ENCODE measurements around the gene YBX1. TPM values are rescaled to one million over a fixed set of nuclear protein-coding genes. Genes with fewer than 3 reads are reported as not detected.
"Not testable (repeated sequence)": the region's sequence is repeated elsewhere in the genome, so short reads cannot be mapped to it uniquely, and the experiment has no call there.

The YBX1 gene
- total RNA-seq, 1 donor from 2014 or later = 867 TPM

- intact Hi-C loops (cut with micrococcal nuclease) = no loop called here
- no peak overlapping the region for H3K4me3 Mint-ChIP-seq
- H3K9me3 Mint-ChIP-seq = no peaks in the 10 kb centered on the region
Observed at GRCh38 chr1:42742141-42742540, 59.9 kb downstream of the YBX1 start.

GRCh38 chr1:42742617-42743316 lies 60.5 kb downstream of the YBX1 start:
- no peak overlapping the region for H3K4me3 Mint-ChIP-seq
- intact Hi-C loops (cut with micrococcal nuclease) = no loop called here
- H3K9me3 Mint-ChIP-seq = no peaks in the 10 kb centered on the region
- peaks cover 11% of the 10 kb centered on the region for H3K36me3 Mint-ChIP-seq (ENCODE audit: low read depth)
- no peak for DNase-seq
- no peaks in the 10 kb centered on the region for H3K4me1 Mint-ChIP-seq
- no peaks in the 10 kb centered on the region for H3K27me3 Mint-ChIP-seq
- H3K27ac Mint-ChIP-seq = no peak overlapping the region

More at GRCh38 chr1:42742141-42742540, 59.9 kb downstream of the YBX1 start:
- Mint-ChIP-seq H3K27ac (no peak overlapping the region), H3K36me3 (ENCODE audit: low read depth) (peaks cover 10% of the 10 kb centered on the region), H3K27me3 (no peaks in the 10 kb centered on the region), H3K4me1 (peaks cover 2% of the 10 kb centered on the region)
- DNase-seq = no peak

GRCh38 chr1:42743317-42744147 lies 61.3 kb downstream of the YBX1 start:
- intact Hi-C loops (cut with micrococcal nuclease) = no loop called here
- Mint-ChIP-seq H3K36me3 (ENCODE audit: low read depth) (peaks cover 19% of the 10 kb centered on the region), H3K4me1 (no peaks in the 10 kb centered on the region), H3K4me3 (no peak overlapping the region), H3K27ac (no peak overlapping the region), H3K27me3 (no peaks in the 10 kb centered on the region), H3K9me3 (no peaks in the 10 kb centered on the region)
- no peak for DNase-seq

GRCh38 chr1:42744148-42744413 lies 61.9 kb downstream of the YBX1 start:
- Mint-ChIP-seq H3K4me1 (no peaks in the 10 kb centered on the region), H3K27ac (no peak overlapping the region), H3K36me3 (ENCODE audit: low read depth) (peaks cover 24% of the 10 kb centered on the region), H3K4me3 (no peak overlapping the region), H3K27me3 (no peaks in the 10 kb centered on the region), H3K9me3 (no peaks in the 10 kb centered on the region)
- intact Hi-C loops (cut with micrococcal nuclease) = no loop called here
- no peak for DNase-seq

GRCh38 chr1:42745851-42746250 lies 63.6 kb downstream of the YBX1 start:
- no peak overlapping the region for H3K27ac Mint-ChIP-seq
- H3K36me3 Mint-ChIP-seq (ENCODE audit: low read depth) = peaks cover 38% of the 10 kb centered on the region
- H3K9me3 Mint-ChIP-seq = no peaks in the 10 kb centered on the region
- H3K4me1 Mint-ChIP-seq = no peaks in the 10 kb centered on the region
- DNase-seq = no peak
- H3K27me3 Mint-ChIP-seq = no peaks in the 10 kb centered on the region
- intact Hi-C loops (cut with micrococcal nuclease) = no loop called here
- no peak overlapping the region for H3K4me3 Mint-ChIP-seq

GRCh38 chr1:42746436-42747105 lies 64.4 kb downstream of the YBX1 start:
- Mint-ChIP-seq H3K4me3 (no peak overlapping the region), H3K9me3 (peaks cover under 1% of the 10 kb centered on the region)
- intact Hi-C loops (cut with micrococcal nuclease) = loop anchor here (1.0 kb wide), 1 partner anchor 168 kb away; no protein-coding TSS in a partner anchor

GRCh38 chr1:42747125-42747524 lies 64.9 kb downstream of the YBX1 start:
- H3K27me3 Mint-ChIP-seq = no peaks in the 10 kb centered on the region
- DNase-seq = peak; percentile 80

More at GRCh38 chr1:42746436-42747105, 64.4 kb downstream of the YBX1 start:
- Mint-ChIP-seq H3K27me3 (no peaks in the 10 kb centered on the region), H3K36me3 (ENCODE audit: low read depth) (peaks cover 39% of the 10 kb centered on the region), H3K27ac (no peak overlapping the region), H3K4me1 (no peaks in the 10 kb centered on the region)
- DNase-seq = no peak

GRCh38 chr1:42748021-42748420 lies 65.8 kb downstream of the YBX1 start:
- no peak overlapping the region for H3K27ac Mint-ChIP-seq

More at GRCh38 chr1:42747125-42747524, 64.9 kb downstream of the YBX1 start:
- Mint-ChIP-seq H3K36me3 (ENCODE audit: low read depth) (peaks cover 45% of the 10 kb centered on the region), H3K4me1 (no peaks in the 10 kb centered on the region), H3K9me3 (peaks cover 5% of the 10 kb centered on the region), H3K4me3 (no peak overlapping the region), H3K27ac (no peak overlapping the region)
- intact Hi-C loops (cut with micrococcal nuclease) = loop anchor here (1.0 kb wide), 1 partner anchor 169 kb away; no protein-coding TSS in a partner anchor

GRCh38 chr1:42748461-42749410 lies 66.5 kb downstream of the YBX1 start:
- H3K27ac Mint-ChIP-seq = no peak overlapping the region
- H3K4me1 Mint-ChIP-seq = no peaks in the 10 kb centered on the region
- no peak overlapping the region for H3K4me3 Mint-ChIP-seq
- H3K9me3 Mint-ChIP-seq = peaks cover 5% of the 10 kb centered on the region
- H3K36me3 Mint-ChIP-seq (ENCODE audit: low read depth) = peaks cover 57% of the 10 kb centered on the region
- no peak for DNase-seq
- H3K27me3 Mint-ChIP-seq = no peaks in the 10 kb centered on the region
- intact Hi-C loops (cut with micrococcal nuclease) = no loop called here

More at GRCh38 chr1:42748021-42748420, 65.8 kb downstream of the YBX1 start:
- Mint-ChIP-seq H3K27me3 (no peaks in the 10 kb centered on the region), H3K4me3 (no peak overlapping the region), H3K36me3 (ENCODE audit: low read depth) (peaks cover 51% of the 10 kb centered on the region), H3K4me1 (no peaks in the 10 kb centered on the region), H3K9me3 (peaks cover 5% of the 10 kb centered on the region)
- no peak for DNase-seq
- intact Hi-C loops (cut with micrococcal nuclease) = no loop called here

- H3K36me3 Mint-ChIP-seq (ENCODE audit: low read depth) = peaks cover 67% of the 10 kb centered on the region
- no peak overlapping the region for H3K4me3 Mint-ChIP-seq
- H3K9me3 Mint-ChIP-seq = peaks cover 5% of the 10 kb centered on the region
- no peak overlapping the region for H3K27ac Mint-ChIP-seq
- no peak for DNase-seq
- H3K27me3 Mint-ChIP-seq = no peaks in the 10 kb centered on the region
- no peaks in the 10 kb centered on the region for H3K4me1 Mint-ChIP-seq
- intact Hi-C loops (cut with micrococcal nuclease) = no loop called here
Observed at GRCh38 chr1:42750041-42750440, 67.8 kb downstream of the YBX1 start.

GRCh38 chr1:42751511-42752070 lies 69.4 kb downstream of the YBX1 start:
- H3K27me3 Mint-ChIP-seq; intact Hi-C loops (cut with micrococcal nuclease); H3K27ac Mint-ChIP-seq; DNase-seq; H3K9me3 Mint-ChIP-seq; H3K4me1 Mint-ChIP-seq; H3K4me3 Mint-ChIP-seq: not testable (repeated sequence)
- H3K36me3 Mint-ChIP-seq (ENCODE audit: low read depth) = peaks cover 77% of the 10 kb centered on the region

- H3K4me1 Mint-ChIP-seq = no peaks in the 10 kb centered on the region
- H3K4me3 Mint-ChIP-seq = no peak overlapping the region
- peaks cover 5% of the 10 kb centered on the region for H3K9me3 Mint-ChIP-seq
- intact Hi-C loops (cut with micrococcal nuclease) = no loop called here
- peaks cover 75% of the 10 kb centered on the region for H3K36me3 Mint-ChIP-seq (ENCODE audit: low read depth)
- H3K27ac Mint-ChIP-seq = no peak overlapping the region
- H3K27me3 Mint-ChIP-seq = no peaks in the 10 kb centered on the region
- no peak for DNase-seq
Observed at GRCh38 chr1:42752284-42752683, 70.1 kb downstream of the YBX1 start.

GRCh38 chr1:42753070-42753469 lies 70.9 kb downstream of the YBX1 start:
- Mint-ChIP-seq H3K36me3 (ENCODE audit: low read depth) (peaks cover 75% of the 10 kb centered on the region), H3K27me3 (no peaks in the 10 kb centered on the region), H3K9me3 (peaks cover 5% of the 10 kb centered on the region), H3K4me1 (no peaks in the 10 kb centered on the region), H3K27ac (no peak overlapping the region), H3K4me3 (no peak overlapping the region)
- intact Hi-C loops (cut with micrococcal nuclease) = no loop called here
- DNase-seq = no peak

All from activated CD4-positive, alpha-beta T cell treated with anti-CD3 and anti-CD28 coated beads, Interleukin-2, amount 10 ng/mL, durations not matched to agents 24 days and 14 days (primary cell).